ENCODE data around the gene MT3. TPM values are rescaled to one million over a fixed set of nuclear protein-coding genes. Genes with fewer than 3 reads are reported as not detected.

The MT3 gene
- total RNA-seq, 1 experiment from 2014 or later = not detected

DNA sequence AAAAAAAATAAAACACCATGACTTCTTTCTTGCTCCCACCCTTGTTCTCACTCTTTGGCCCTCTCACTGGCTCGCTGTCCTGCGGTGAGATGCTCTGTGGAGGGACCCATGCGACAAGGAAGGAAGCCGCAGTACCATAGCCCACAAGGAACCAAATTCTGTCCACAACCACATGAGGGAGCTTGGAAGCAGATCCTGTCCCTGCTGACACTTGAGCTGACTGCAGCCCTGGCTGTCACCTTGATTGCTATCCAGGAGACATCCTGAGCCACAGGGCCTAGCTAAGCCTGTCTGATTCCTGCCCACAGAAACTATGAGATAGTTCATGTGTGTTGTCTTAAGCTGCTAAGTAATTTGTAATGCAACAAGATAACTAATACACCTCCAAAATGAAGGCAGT is 14.3 kb downstream of the MT3 start:
- H3K4me3 Mint-ChIP-seq (ENCODE audit: low read depth, unreplicated experiment) = no peak overlapping the region
- H3K27me3 Mint-ChIP-seq (ENCODE audit: unreplicated experiment) = peaks cover 29% of the 10 kb centered on the region
- CTCF ChIA-PET = interaction anchor here (0.5 to 4.2 kb wide), 9 partner anchors 15 to 660 kb away, joined by 3 to 71 read pairs (median 4); partner anchors contain the start of gene MT1F
- intact Hi-C loops (cut with micrococcal nuclease; ENCODE audit: unreplicated experiment) = loop anchor here (1.0 kb wide), 1 partner anchor 99 kb away; no protein-coding TSS in a partner anchor
- H3K4me1 Mint-ChIP-seq (ENCODE audit: low read depth, unreplicated experiment) = peaks cover 20% of the 10 kb centered on the region
- TF ChIP-seq, protein P1, sequence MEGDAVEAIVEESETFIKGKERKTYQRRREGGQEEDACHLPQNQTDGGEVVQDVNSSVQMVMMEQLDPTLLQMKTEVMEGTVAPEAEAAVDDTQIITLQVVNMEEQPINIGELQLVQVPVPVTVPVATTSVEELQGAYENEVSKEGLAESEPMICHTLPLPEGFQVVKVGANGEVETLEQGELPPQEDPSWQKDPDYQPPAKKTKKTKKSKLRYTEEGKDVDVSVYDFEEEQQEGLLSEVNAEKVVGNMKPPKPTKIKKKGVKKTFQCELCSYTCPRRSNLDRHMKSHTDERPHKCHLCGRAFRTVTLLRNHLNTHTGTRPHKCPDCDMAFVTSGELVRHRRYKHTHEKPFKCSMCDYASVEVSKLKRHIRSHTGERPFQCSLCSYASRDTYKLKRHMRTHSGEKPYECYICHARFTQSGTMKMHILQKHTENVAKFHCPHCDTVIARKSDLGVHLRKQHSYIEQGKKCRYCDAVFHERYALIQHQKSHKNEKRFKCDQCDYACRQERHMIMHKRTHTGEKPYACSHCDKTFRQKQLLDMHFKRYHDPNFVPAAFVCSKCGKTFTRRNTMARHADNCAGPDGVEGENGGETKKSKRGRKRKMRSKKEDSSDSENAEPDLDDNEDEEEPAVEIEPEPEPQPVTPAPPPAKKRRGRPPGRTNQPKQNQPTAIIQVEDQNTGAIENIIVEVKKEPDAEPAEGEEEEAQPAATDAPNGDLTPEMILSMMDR (IDR thresholded peaks at IDR 0.05; ENCODE audit: unreplicated experiment) = peak; percentile 40
- no TSS peak for BruUV-seq (replicated peaks)
- H3K27ac Mint-ChIP-seq (ENCODE audit: unreplicated experiment) = no peak overlapping the region
- DNase-seq = peak; percentile 66
- H3K9me3 Mint-ChIP-seq (ENCODE audit: low read depth, unreplicated experiment) = no peaks in the 10 kb centered on the region
- H3K36me3 Mint-ChIP-seq (ENCODE audit: insufficient read depth, unreplicated experiment) = peaks cover 8% of the 10 kb centered on the region

DNA sequence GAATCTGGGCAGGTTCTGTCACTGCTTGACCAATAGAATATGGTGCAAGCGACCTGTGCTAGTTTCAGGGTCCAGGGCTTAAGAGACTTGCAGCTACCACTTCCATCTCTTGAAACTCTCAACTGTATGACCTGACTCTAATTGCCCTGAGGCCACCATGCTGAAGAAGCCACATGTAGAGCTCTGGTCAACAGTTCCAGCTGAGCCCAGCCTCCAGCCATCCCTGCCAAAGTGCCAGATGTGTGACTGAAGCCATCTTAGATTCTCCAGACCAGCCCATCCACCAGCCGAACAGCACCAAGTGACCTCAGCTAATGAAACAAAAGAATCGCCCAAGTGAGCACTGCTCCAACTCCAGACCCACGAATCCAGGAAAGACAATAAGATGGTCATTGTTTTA is 15.6 kb downstream of the MT3 start:
- H3K36me3 Mint-ChIP-seq (ENCODE audit: insufficient read depth, unreplicated experiment) = peaks cover 18% of the 10 kb centered on the region
- intact Hi-C loops (cut with micrococcal nuclease; ENCODE audit: unreplicated experiment) = no loop called here
- no peak overlapping the region for H3K27ac Mint-ChIP-seq (ENCODE audit: unreplicated experiment)
- TF ChIP-seq, protein P1 (IDR thresholded peaks at IDR 0.05; ENCODE audit: unreplicated experiment) = no peak
- peaks cover 27% of the 10 kb centered on the region for H3K27me3 Mint-ChIP-seq (ENCODE audit: unreplicated experiment)
- no peak for DNase-seq
- H3K4me1 Mint-ChIP-seq (ENCODE audit: low read depth, unreplicated experiment) = peaks cover 32% of the 10 kb centered on the region
- H3K4me3 Mint-ChIP-seq (ENCODE audit: low read depth, unreplicated experiment) = no peak overlapping the region
- CTCF ChIA-PET = interaction anchor here (0.6 to 4.2 kb wide), 3 partner anchors 15 to 1419 kb away, joined by 3 to 71 read pairs (median 3); no protein-coding TSS in a partner anchor
- BruUV-seq (replicated peaks) = no TSS peak
- no peaks in the 10 kb centered on the region for H3K9me3 Mint-ChIP-seq (ENCODE audit: low read depth, unreplicated experiment)

DNA sequence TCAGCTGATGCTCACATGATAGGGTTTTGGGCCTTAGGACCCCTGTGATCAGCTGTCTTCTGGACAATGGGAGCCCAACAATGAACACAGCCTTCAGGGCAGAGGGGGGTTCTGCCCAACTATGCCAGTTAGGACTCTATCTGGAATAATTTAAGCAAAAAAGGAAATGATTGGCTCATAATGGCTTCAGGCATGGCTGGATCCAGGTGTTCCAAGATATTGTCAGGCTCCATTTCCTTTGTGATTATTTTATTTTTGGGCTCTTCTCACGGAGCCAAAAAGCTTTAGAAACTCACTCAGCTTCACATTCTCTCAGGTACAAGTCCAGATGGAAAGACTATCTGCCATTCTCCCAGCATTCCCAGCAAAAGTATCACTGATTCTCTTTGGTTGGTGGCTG is 16.1 kb downstream of the MT3 start:
- H3K27ac Mint-ChIP-seq (ENCODE audit: unreplicated experiment) = no peak overlapping the region
- intact Hi-C loops (cut with micrococcal nuclease; ENCODE audit: unreplicated experiment) = no loop called here
- no peak for DNase-seq
- H3K4me3 Mint-ChIP-seq (ENCODE audit: low read depth, unreplicated experiment) = no peak overlapping the region
- no peaks in the 10 kb centered on the region for H3K9me3 Mint-ChIP-seq (ENCODE audit: low read depth, unreplicated experiment)
- H3K27me3 Mint-ChIP-seq (ENCODE audit: unreplicated experiment) = peaks cover 22% of the 10 kb centered on the region
- no TSS peak for BruUV-seq (replicated peaks)
- peaks cover 32% of the 10 kb centered on the region for H3K4me1 Mint-ChIP-seq (ENCODE audit: low read depth, unreplicated experiment)
- CTCF ChIA-PET = interaction anchor here (0.6 to 4.2 kb wide), 4 partner anchors 14 to 988 kb away, joined by 3 to 71 read pairs (median 4); no protein-coding TSS in a partner anchor
- H3K36me3 Mint-ChIP-seq (ENCODE audit: insufficient read depth, unreplicated experiment) = peaks cover 18% of the 10 kb centered on the region
- TF ChIP-seq, protein P1 (IDR thresholded peaks at IDR 0.05; ENCODE audit: unreplicated experiment) = no peak

DNA sequence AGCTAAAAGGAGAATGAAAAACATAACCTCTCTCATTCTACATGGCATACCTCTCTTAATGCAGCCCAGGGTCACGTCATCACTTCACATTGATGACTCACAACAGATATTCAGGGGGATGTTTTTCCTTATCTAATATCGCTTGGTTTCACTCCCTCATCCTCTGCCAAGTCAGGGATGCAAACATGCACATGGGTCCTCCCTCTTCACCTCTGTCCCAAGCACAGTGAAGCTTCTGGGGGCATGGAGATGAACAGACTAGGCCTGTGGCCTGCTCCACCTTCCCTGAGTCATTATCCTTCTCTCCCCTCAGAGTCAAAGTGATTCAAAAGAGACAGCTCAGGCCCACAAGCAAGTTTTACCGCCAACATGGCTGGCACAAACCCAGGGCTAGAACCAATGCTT is 16.7 kb downstream of the MT3 start:
- Mint-ChIP-seq H3K9me3 (ENCODE audit: low read depth, unreplicated experiment) (no peaks in the 10 kb centered on the region), H3K27me3 (ENCODE audit: unreplicated experiment) (peaks cover 16% of the 10 kb centered on the region), H3K27ac (ENCODE audit: unreplicated experiment) (no peak overlapping the region), H3K36me3 (ENCODE audit: insufficient read depth, unreplicated experiment) (peaks cover 18% of the 10 kb centered on the region), H3K4me1 (ENCODE audit: low read depth, unreplicated experiment) (peaks cover 34% of the 10 kb centered on the region), H3K4me3 (ENCODE audit: low read depth, unreplicated experiment) (no peak overlapping the region)
- no peak for DNase-seq
- intact Hi-C loops (cut with micrococcal nuclease; ENCODE audit: unreplicated experiment) = no loop called here
- no TSS peak for BruUV-seq (replicated peaks)
- CTCF ChIA-PET = interaction anchor here (1.2 to 4.2 kb wide), 2 partner anchors 24 to 95 kb away, joined by 4 to 71 read pairs; no protein-coding TSS in a partner anchor
- TF ChIP-seq, protein P1 (IDR thresholded peaks at IDR 0.05; ENCODE audit: unreplicated experiment) = no peak
